B cell (primary cell): ENCODE results near the gene GNB1. TPM values are rescaled to one million over a fixed set of nuclear protein-coding genes. Genes with fewer than 3 reads are reported as not detected.
"Not testable (repeated sequence)": the region's sequence is repeated elsewhere in the genome, so short reads cannot be mapped to it uniquely, and the experiment has no call there.

Experiments
- ATAC-seq: fragments of 200-7000 bp; cut with Tn5 transposase; one replicate; pipeline ENCODE4 v1.10.0; 2021; ENCODE audit warnings: low read depth, mild to moderate bottlenecking, moderate number of reproducible peaks, moderate library complexity
- CTCF ChIA-PET: fragments of 350-600 bp; sonication (Branson Sonifier 250); formaldehyde crosslinking; loops from one replicate; lab custom pipeline; 2021; ENCODE audit warnings: antibody characterized with exemption, inconsistent platforms; lab: Charles Lee
- POLR2A ChIA-PET: fragments of 350-600 bp; sonication (Branson Sonifier 250); formaldehyde crosslinking; loops from one replicate; lab custom pipeline; 2021; ENCODE audit warnings: antibody characterized with exemption; lab: Charles Lee
- DNase-seq: peaks from one replicate; pipeline ENCODE4 v3.0.0; 2013
- H2AFZ ChIP-seq: 2 replicates; pipeline ENCODE4 v1.6.1; 2012; ENCODE audit warnings: mild to moderate bottlenecking, low read depth, low read length; ENCODE audit not compliant: insufficient read depth, poor library complexity, severe bottlenecking
- H3K27ac ChIP-seq, 2 donors: 1 replicate in 1 of 2; 2 replicates in 1 of 2; pipeline ENCODE4 v1.5.1; 2012 to 2013; ENCODE audit warnings: low read length in 2 of 2, mild to moderate bottlenecking in 2 of 2, moderate library complexity in 1 of 2
- H3K27me3 ChIP-seq, 4 experiments: fragments of 200-600 bp in 1 of 4; sonication (generic) in 1 of 4; replicated peaks in 1 of 4; 1 replicate in 2 of 4; 2 replicates in 2 of 4; pipeline versions ENCODE4 v1.6.1 to v1.7.0; 2013 to 2016; ENCODE audit warnings: low read length in 3 of 4, mild to moderate bottlenecking in 2 of 4, mixed read lengths in 1 of 4, moderate library complexity in 1 of 4; ENCODE audit not compliant: insufficient read depth in 4 of 4, control insufficient read depth in 3 of 4; ENCODE audit errors: control extremely low read depth in 1 of 4
- H3K36me3 ChIP-seq, 2 experiments: replicated peaks in 1 of 2; 1 replicate in 1 of 2; 2 replicates in 1 of 2; pipeline versions ENCODE4 v1.6.1 to v1.7.1; 2013; ENCODE audit warnings: low read length in 1 of 2; ENCODE audit not compliant: insufficient read depth in 2 of 2, control insufficient read depth in 1 of 2; ENCODE audit errors: control extremely low read depth in 1 of 2, extremely low read depth in 1 of 2
- H3K4me1 ChIP-seq, 2 donors: fragments of 200-600 bp in 1 of 2; sonication (generic) in 1 of 2; 1 replicate in 1 of 2; 2 replicates in 1 of 2; pipeline versions ENCODE4 v1.5.1 to v1.6.1; 2013 to 2017; ENCODE audit warnings: low read length in 2 of 2; ENCODE audit not compliant: control insufficient read depth in 2 of 2, insufficient read depth in 2 of 2
- H3K4me2 ChIP-seq: replicated peaks from 2 replicates; pipeline ENCODE3; 2012; ENCODE audit warnings: mild to moderate bottlenecking, low read depth, low read length; ENCODE audit not compliant: poor library complexity, severe bottlenecking
- H3K4me3 ChIP-seq, 5 experiments: fragments of 200-600 bp in 1 of 5; sonication (generic) in 1 of 5; 1 replicate in 3 of 5; 2 replicates in 2 of 5; pipeline versions ENCODE4 v1.5.1 to v1.7.0; 2011 to 2016; ENCODE audit warnings: low read length in 4 of 5, mild to moderate bottlenecking in 4 of 5, low read depth in 2 of 5, control low read depth in 1 of 5, moderate library complexity in 1 of 5; ENCODE audit not compliant: insufficient read depth in 1 of 5; ENCODE audit errors: control extremely low read depth in 1 of 5, extremely low read depth in 1 of 5
- H3K79me2 ChIP-seq: fragments of 200-600 bp; sonication (generic); one replicate; pipeline ENCODE4 v1.6.0; 2016; ENCODE audit warnings: low read length; ENCODE audit not compliant: control insufficient read depth, insufficient read depth
- H3K9ac ChIP-seq: fragments of 200-600 bp; sonication (generic); 2 replicates; pipeline ENCODE4 v1.6.1; 2017; ENCODE audit warnings: mild to moderate bottlenecking, low read length, moderate library complexity
- H3K9me3 ChIP-seq, 3 donors: one replicate each; pipeline versions ENCODE4 v1.6.1 to v1.7.1; 2013; ENCODE audit warnings: low read length in 2 of 3; ENCODE audit not compliant: control insufficient read depth in 2 of 3, insufficient read depth in 1 of 3; ENCODE audit errors: control extremely low read depth in 1 of 3
- H4K20me1 ChIP-seq: 2 replicates; pipeline ENCODE4 v1.6.0; 2012; ENCODE audit warnings: mild to moderate bottlenecking, low read length; ENCODE audit not compliant: insufficient read depth, control insufficient read depth, poor library complexity, severe bottlenecking
- H3K27ac Mint-ChIP-seq: one replicate; pipeline ENCODE4 v1.8.0; 2021; ENCODE audit warnings: mixed read lengths
- H3K27me3 Mint-ChIP-seq: one replicate; pipeline ENCODE4 v1.8.0; 2021; ENCODE audit warnings: mixed read lengths
- H3K4me1 Mint-ChIP-seq: one replicate; pipeline ENCODE4 v1.8.0; 2021; ENCODE audit warnings: mixed read lengths
- H3K4me3 Mint-ChIP-seq: one replicate; pipeline ENCODE4 v1.8.0; 2021; ENCODE audit warnings: mixed read lengths
- H3K9me3 Mint-ChIP-seq: one replicate; pipeline ENCODE4 v1.8.0; 2022; ENCODE audit warnings: mixed read lengths; ENCODE audit not compliant: insufficient read depth
- CTCF ChIP-seq: fragments of 200-600 bp; IDR thresholded peaks from one replicate; pipeline ENCODE4 v1.8.0; 2022; ENCODE audit warnings: antibody characterized with exemption, mild to moderate bottlenecking
- EZH2 ChIP-seq: IDR thresholded peaks from 2 replicates; pipeline ENCODE4 v1.6.1; 2012; ENCODE audit warnings: borderline replicate concordance, low read depth, mild to moderate bottlenecking, moderate library complexity, low read length; ENCODE audit not compliant: insufficient read depth, poor library complexity, severe bottlenecking
- WGBS: methylation state at CpG from one replicate; pipeline ENCODE4 v1.1.5; 2013; ENCODE audit warnings: missing lambda C conversion rate; ENCODE audit not compliant: insufficient coverage; 5-methylcytosine and 5-hydroxymethylcytosine counted together
- intact Hi-C: fragments of 100-400 bp; cut with micrococcal nuclease; formaldehyde crosslinking; loops from one replicate; pipeline ENCODE4 v1.10.0; 2022
- polyA plus RNA-seq: library from polyadenylated mRNA; depleted of rRNA; stranded (reverse); fragments of >200 nt; gene quantifications from 2 replicates; pipeline ENCODE4 v1.2.3, GENCODE V29; 2012
- total RNA-seq, 2 donors: library from RNA; stranded (reverse); fragments of 120-200 nt in 1 of 2; gene quantifications; 1 replicate in 1 of 2; 2 replicates in 1 of 2; pipeline versions ENCODE4 v1.2.3 to v1.2.4, GENCODE V29; 2013 to 2022

Gene GNB1
- total and polyA plus RNA-seq, 2 donors (not counting 1 experiment from before 2014, with no cell fraction given) = 249 to 269 TPM

GRCh38 chr1:1937549-1938275 lies 46.8 kb upstream of the GNB1 start:
- H3K27ac Mint-ChIP-seq = no peak overlapping the region
- WGBS = 78% methylated on average over 15 of the region's 16 CpGs
- ATAC-seq (no peak), DNase-seq (no peak)
- Histone ChIP-seq H3K27ac (no peak overlapping the region), H3K4me3 (no peak overlapping the region), H3K9ac (no peak overlapping the region), H3K4me1 (no peaks in the 10 kb centered on the region), H4K20me1 (no peaks in the 10 kb centered on the region), H2AFZ (no peak overlapping the region), H3K27me3 (no peaks in the 10 kb centered on the region), H3K36me3 (no peaks in the 10 kb centered on the region), H3K4me2 (no peak overlapping the region), H3K79me2 (no peaks in the 10 kb centered on the region), H3K9me3 (no peaks in the 10 kb centered on the region)
- H3K4me3 Mint-ChIP-seq = no peak overlapping the region
- no peak for TF ChIP-seq CTCF
- TF ChIP-seq EZH2 = no peak
- H3K4me1 Mint-ChIP-seq = no peaks in the 10 kb centered on the region
- POLR2A ChIA-PET = no interaction called here
- no peaks in the 10 kb centered on the region for H3K9me3 Mint-ChIP-seq
- intact Hi-C loops = no loop called here
- CTCF ChIA-PET = no interaction called here
- H3K27me3 Mint-ChIP-seq = no peaks in the 10 kb centered on the region

- 83% methylated on average over 15 of the region's 15 CpGs for WGBS
- Mint-ChIP-seq H3K9me3 (no peaks in the 10 kb centered on the region), H3K4me3 (no peak overlapping the region), H3K27me3 (no peaks in the 10 kb centered on the region), H3K27ac (no peak overlapping the region), H3K4me1 (no peaks in the 10 kb centered on the region)
- DNase-seq (no peak), ATAC-seq (no peak)
- Histone ChIP-seq H3K4me3 (no peak overlapping the region), H4K20me1 (no peaks in the 10 kb centered on the region), H3K4me1 (no peaks in the 10 kb centered on the region), H3K36me3 (no peaks in the 10 kb centered on the region), H3K27ac (no peak overlapping the region), H3K4me2 (no peak overlapping the region), H3K79me2 (no peaks in the 10 kb centered on the region), H3K9me3 (no peaks in the 10 kb centered on the region), H2AFZ (no peak overlapping the region), H3K27me3 (no peaks in the 10 kb centered on the region), H3K9ac (no peak overlapping the region)
- CTCF ChIA-PET = no interaction called here
- TF ChIP-seq EZH2 (no peak), CTCF (no peak)
- intact Hi-C loops = no loop called here
- POLR2A ChIA-PET = no interaction called here
These were observed 46.2 kb upstream of the GNB1 start for GRCh38 chr1:1937061-1937460.

- H3K27me3 Mint-ChIP-seq, H3K27me3 ChIP-seq, H3K9me3 ChIP-seq, H3K36me3 ChIP-seq, H3K27ac Mint-ChIP-seq, DNase-seq, H3K4me3 ChIP-seq, H3K9me3 Mint-ChIP-seq, H3K4me1 ChIP-seq, H3K4me3 Mint-ChIP-seq, POLR2A ChIA-PET, H4K20me1 ChIP-seq, H3K79me2 ChIP-seq, ATAC-seq, H2AFZ ChIP-seq, H3K4me2 ChIP-seq, CTCF ChIA-PET, H3K27ac ChIP-seq, H3K4me1 Mint-ChIP-seq, H3K9ac ChIP-seq, intact Hi-C loops: not testable (repeated sequence)
- 94% methylated on average over 19 of the region's 21 CpGs for WGBS
These were observed 44.0 kb upstream of the GNB1 start for GRCh38 chr1:1934848-1935247.
